Activated gamma-delta T cell treated with Interleukin-2 at 50 U/mL for 16 hours (primary cell): ENCODE measurements around the gene DMAP1.
A peak's percentile ranks its signal among the peaks of the same experiment; 100 is the strongest.
"Not testable (repeated sequence)": the region's sequence is repeated elsewhere in the genome, so short reads cannot be mapped to it uniquely, and the experiment has no call there.

Source experiments
- DNase-seq: peaks from one replicate; pipeline ENCODE4 v3.0.0-alpha.2; 2020

Gene DMAP1, protein sequence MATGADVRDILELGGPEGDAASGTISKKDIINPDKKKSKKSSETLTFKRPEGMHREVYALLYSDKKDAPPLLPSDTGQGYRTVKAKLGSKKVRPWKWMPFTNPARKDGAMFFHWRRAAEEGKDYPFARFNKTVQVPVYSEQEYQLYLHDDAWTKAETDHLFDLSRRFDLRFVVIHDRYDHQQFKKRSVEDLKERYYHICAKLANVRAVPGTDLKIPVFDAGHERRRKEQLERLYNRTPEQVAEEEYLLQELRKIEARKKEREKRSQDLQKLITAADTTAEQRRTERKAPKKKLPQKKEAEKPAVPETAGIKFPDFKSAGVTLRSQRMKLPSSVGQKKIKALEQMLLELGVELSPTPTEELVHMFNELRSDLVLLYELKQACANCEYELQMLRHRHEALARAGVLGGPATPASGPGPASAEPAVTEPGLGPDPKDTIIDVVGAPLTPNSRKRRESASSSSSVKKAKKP

DNA sequence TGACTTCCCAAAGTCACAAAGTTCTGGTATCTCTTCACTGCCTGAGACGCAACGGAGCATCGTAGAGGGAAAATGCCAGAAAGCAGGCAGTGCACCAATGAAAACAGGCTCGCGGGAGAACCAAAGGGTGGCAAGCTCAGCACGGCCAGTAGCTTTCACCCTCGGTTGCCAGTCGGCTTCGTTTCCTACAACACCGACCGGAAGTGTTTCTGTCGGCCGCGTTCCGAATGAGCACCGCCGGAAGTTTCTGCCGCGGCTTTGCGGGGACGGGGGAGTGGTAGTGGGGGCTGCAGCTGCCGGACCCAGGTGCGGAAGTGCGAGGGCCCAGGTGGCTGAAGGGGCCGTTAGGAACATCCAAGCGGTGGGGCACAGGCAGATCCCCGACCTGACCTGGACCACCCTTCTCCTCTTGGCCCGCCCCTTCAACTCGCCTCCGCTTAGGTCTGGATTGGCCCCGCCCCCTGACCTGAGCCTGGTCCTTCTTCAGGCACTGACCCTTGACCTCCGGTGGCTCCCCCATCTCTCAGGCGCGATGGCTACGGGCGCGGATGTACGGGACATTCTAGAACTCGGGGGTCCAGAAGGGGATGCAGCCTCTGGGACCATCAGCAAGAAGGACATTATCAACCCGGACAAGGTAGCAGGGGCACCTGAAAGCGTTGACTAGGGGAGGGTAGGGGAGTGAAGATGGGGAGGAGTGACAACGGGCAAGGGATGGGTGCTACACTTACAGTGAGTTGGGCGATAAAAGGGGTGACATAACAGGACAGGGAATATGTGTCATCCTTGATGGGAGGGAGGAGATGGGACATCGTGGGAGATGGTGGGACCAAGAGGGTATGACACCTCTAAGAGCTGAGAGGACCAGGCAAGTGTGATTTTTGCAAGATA, at the start of gene DMAP1:
Gene DMAP1 (plus strand): TSS at position 250 of the 891 bp plus-strand sequence. CDS start 283 bp downstream, at position 533.
- DNase-seq: peak; percentile 83

DNA sequence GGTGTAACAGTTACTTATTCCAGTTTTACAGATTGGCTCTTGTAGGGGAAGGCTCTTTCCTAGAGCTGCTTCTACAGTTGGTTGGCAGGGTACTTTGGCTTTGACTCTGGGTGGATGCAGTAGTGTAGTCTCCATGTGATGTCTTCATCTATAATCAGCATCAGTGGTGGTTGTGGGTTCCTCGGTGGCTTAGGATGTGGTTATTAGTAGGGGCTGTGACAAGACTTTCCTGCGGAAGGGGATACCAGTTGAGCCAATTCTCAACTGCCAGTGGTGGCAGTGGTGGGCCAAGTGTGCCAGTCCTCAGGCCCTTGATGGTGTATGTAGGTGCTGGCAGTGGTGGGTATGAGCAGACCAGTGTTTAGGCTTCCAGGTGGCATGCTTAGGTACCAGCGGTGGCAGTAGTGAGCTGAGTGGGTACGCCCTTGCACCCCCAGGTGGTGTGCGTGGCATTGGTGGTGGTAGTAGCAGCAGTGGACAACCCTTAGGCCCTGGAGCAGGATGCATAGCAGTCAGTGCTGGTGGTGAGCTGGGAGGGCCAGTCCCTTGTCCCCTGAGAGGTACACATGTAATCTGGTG, 44.7 kb upstream of the DMAP1 start:
- DNase-seq: no peak

DNA sequence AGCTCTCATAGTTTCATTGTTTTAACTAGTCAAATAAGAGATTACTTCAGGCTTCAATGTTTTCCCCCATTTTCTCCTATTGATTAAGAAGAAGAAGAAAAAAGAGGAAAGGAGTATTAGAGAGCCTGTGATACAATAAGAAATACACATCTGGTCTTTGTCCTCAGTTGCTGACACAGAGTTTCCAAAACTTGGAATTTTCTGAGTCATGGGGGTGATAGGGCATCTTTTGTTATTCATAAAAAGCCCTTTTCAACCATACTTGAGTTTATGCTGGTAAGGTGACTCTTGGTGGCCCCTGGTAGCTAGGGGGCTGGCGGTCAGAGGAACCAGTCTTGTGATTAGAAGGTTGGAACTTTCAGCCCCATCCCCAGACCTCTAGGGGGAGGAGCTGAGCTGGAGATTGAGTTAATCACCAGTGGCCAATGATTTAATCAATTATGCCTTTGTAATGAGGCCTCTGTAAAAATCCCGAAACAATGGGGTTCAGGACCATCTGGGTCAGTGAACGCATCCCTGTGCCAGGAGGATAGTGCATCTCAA, 42.9 kb upstream of the DMAP1 start:
- no peak for DNase-seq

DNA sequence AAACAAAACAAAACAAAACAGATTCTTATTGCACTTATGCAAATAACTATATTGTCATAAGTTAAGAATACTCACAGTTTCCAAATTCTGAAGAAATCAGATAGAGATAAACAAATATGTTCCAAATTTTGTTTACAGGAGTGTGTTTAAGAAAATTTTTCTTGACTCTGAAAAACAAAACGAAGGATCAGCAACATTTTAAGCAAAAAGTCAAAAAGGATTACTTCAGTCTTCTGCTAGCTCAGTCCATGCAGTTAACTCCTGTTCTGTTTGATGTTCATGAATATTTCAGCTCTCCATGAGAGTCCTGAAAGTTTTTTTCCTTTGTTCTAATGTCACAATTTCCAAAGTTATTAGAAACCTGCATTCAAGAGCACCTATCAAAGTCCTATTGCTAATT, 38.6 kb upstream of the DMAP1 start:
- no peak for DNase-seq

DNA sequence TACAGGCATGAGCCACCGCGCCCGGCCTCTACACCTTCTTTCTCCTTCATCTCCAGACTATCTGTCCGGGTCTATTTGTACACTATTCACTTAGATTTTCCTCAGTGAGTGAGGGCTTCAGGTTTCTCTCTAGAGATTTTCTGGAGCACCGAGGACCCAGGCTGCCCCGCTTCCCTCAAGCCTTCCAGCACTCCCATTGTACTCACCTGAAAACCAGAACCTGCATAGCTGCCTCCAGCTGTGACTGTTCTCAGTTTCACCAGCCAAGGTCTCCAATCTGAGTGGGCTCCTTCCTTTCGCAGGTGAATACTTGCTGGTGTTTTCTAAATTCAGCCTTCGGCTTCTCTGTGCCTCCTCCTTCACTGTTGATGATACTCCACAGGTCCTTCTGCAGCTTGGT, 12.9 kb upstream of the DMAP1 start:
- no peak for DNase-seq

DNA sequence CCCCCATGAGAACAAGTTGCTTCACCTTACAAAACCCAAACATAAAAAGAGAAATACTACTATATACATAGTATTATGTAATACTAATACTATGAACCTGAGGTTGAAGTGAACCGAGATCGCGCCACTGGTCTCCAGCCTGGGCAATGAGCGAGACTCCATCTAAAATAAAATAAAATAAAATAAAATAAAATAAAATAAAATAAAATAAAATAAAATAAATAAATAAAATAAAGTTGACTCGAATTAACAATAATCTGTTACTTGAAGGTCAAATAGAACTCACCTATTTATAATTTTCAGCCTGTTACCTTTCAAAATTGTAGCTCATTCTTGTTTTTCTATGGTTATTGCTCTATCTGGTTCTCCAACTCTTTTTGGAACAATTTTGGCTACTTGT, 6.7 kb upstream of the DMAP1 start:
- DNase-seq: not testable (repeated sequence)

DNA sequence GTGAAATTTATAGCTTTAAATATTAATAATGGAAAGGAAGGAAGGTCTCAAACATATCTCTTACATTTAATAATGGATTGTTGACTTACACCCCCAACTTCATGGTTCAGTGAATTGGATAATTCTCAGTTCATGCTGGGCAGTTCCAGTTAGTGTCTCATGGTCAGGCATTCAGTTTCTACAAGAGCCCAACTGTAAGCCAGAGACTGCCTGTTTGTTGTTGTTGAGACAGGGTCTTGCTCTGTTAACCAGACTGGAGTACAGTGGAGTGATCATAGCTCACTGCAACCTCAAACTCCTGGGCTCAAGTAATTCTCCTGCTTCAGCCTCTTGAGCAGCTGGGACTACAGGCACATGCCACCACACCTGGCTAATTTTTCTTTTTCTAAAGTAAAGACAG, 5.0 kb upstream of the DMAP1 start:
- DNase-seq: no peak

DNA sequence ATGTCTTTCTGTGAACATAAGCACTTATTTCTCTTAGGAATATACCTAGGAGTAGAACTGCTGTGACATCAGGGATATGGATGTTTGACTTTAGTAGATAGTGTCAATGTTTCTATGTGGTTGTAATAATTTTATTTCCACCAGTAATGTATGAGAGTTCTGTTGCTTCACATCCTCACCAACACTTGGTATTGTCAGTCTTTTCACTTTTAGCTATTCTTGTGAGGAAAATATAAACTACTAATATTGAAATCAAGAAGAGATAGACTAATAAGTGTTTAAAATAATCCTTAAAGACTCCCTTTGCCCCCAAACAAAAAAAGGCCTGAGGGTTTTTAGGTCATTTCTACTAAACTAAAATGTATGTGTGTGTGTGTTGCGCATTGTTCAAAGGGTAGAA, 2.7 kb upstream of the DMAP1 start:
- DNase-seq: no peak

DNA sequence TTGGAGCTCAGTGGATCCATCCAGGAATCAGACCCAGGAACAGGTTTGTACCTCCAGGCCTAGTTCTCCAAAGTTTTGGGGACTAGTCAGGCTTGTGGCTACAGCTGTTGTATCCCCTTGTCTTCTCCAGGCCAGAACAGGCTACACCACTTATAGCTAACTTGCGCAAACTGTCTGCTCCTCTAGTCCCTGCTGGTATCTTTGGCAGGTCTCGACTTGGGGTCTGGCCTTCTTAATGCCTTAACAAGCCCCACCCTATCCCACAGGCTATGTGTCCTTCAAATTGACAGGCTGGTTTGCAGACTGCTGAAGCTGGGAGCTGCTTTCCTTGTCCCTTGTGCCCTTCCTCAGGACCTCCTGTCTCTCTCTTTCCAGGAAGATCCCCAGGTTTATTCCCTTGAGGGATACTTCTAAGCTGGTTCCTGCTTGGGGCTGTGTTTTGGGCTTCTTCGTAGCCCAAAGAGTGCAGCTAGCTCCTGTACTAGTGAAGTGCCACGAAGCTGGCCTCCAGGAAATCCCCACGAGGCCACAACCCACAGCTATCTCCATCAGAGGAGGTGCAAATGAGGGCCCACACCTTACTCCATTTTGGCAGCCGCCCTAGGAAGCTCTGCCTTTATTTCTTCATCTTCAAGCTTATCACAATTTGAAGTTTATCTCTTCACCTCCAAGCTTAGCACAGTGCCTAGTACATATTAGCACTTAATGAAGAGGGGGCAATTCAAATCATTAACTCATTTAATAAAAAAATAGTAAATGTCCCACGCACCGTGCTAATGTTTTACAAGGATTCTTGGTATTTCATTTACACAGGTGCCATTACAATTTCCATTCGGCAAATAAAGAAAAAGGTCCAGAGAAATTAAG, 683 bp upstream of the DMAP1 start:
- no peak for DNase-seq

DNA sequence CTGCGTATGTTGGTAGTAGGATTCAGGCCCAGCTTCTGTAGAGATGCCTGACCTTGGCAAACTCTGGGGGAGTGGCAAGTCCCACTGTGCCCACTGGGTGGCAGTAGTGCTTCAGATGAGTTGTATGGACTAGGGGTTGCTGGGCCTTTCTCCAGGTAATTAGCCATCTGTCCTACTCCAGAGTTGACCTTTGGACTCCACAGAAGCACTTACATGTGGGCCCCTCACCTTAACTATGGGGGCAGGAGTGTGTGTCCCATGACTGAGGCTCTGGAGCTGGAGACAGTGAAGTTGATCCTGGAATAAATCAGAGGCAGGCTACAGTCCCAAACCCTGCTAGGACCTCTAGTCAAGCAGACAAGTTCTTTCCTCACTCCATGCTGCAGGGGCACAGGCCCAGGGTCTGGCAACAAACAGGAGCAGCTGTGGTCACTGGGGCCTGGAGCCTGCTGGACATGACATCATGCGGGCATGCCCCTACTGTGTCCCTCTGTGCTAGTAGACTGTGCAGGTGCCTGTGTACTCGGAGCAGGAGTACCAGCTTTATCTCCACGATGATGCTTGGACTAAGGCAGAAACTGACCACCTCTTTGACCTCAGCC, 4.6 kb downstream of the DMAP1 start:
- DNase-seq: peak; percentile 61

DNA sequence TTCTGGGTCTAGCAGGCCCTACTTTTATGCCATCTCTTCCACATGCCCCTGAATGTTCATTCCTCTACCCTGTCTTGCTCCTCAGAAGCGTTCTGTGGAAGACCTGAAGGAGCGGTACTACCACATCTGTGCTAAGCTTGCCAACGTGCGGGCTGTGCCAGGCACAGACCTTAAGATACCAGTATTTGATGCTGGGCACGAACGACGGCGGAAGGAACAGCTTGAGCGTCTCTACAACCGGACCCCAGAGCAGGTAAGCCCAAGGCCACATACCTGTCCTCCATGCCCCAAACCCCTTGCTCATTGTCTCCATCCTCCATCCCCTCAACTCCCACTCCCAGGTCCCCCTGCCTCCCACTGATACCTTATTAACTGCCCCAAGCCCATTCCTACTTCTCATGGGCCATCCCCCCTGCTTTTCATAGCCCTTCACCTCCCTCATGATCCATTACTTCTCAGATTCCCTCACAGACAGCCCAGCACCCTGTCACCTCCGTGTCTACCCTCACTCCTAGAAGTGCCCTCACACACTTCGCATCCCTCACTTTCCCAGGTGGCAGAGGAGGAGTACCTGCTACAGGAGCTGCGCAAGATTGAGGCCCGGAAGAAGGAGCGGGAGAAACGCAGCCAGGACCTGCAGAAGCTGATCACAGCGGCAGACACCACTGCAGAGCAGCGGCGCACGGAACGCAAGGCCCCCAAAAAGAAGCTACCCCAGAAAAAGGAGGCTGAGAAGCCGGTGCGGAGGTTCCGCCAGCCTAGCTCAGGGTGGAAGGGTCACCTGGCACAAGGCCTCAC, 5.4 kb downstream of the DMAP1 start:
- DNase-seq: no peak

DNA sequence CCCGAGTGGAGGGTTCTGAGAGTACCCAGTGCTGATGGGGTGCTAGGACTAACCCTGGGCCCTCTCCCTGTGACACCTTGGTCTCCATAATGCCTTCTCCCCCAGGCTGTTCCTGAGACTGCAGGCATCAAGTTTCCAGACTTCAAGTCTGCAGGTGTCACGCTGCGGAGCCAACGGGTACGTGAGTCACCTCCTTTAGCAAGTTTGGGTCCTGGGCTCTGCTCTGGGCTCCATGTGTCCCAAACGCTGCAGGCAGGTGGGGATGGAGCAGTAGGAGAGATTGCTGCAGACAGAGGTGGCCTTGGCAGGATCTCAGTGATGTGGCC, 6.0 kb downstream of the DMAP1 start:
- DNase-seq: no peak

DNA sequence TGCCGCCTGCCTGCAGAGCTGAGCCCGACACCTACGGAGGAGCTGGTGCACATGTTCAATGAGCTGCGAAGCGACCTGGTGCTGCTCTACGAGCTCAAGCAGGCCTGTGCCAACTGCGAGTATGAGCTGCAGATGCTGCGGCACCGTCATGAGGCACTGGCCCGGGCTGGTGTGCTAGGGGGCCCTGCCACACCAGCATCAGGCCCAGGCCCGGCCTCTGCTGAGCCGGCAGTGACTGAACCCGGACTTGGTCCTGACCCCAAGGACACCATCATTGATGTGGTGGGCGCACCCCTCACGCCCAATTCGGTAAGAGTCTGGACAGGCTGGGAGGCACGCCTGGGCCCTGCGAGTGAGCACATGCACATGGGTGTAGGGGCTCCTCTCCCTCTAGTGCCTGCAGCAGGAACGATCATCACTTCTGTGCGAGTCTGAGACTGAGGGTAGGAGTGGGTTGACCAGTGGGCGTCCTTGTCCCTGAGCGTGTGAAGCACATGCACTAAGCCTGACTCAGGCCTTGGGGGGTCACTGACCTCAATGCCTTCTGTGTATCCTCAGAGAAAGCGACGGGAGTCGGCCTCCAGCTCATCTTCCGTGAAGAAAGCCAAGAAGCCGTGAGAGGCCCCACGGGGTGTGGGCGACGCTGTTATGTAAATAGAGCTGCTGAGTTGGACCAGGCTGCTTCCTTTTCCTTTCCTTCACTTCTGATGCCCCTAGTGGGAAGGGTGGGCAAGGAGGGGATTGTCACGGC, 6.9 kb downstream of the DMAP1 start:
- no peak for DNase-seq

DNA sequence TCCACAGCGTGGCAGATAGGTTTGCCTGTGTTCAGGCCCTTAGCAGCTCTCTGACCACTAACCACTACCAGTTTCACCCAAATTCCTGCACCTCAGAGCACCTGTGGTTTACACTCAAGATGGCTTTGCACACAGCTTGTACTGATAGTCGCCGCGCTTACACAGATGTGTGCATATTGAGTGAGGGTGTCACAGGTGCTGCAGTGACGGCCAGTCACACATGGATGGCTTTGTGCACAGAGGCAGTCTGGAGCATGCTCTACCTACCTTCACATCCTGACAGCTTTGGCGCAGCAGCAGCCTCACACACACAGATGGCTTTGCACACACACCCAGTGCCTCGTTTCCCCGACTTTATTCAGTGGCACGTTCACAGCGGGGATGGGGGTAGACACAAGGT, 7.5 kb downstream of the DMAP1 start:
- no peak for DNase-seq

DNA sequence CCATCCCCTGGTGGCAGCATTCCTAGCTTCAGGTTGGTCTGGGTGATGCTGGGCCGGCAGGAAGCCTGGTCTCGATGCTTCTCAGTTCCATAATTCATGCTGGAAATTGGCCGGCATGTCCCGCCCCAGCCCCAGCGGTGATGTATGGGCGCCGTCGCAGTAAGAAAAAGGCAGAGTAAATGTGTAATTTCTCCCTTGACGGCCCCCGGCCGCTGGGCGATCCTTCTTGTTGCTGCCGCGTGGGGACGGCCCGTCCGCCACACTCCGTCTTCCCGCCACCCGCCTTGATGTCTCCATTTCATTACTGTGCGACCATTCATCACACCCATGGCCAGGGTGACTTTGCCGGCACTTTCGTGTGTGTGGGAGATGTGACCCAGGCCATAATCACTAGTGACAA, 8.5 kb downstream of the DMAP1 start:
- no peak for DNase-seq

DNA sequence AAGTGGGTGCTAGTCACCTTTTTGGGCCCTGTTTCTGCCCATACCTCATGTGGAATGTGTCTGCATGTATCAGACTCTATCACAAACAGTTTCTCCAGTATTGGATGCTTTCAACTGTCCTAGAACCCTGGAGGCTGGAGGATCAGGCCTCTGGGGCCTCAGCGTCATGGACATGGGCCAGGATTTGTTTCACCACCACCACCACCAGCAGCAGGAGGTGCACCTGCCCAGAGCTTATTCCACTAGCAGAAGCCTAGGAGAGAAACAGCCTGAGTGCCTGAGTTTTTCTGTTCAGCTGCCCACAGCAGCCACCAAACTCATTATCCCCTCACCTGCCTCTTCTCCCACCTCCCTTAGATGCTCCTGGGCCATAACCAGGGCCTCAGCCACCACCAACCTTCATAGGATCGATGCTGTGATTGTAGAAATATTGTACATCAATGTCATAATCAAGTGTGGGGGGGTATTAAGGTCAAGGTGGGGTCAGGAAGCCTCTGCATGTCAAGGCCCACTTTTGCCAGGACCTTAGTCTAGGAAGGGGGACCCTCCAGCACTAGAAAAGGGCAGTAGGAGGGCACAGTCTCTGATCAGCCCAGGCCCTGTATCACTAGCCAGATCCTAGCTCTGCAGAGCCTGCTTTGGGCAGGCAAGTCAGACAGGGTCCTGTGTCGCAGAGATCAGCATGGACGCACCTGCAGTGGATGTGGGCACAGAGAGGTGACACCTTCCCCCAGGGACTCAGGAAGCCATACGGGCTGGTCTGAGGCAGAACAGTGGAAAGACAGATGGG, 9.3 kb downstream of the DMAP1 start:
- no peak for DNase-seq

DNA sequence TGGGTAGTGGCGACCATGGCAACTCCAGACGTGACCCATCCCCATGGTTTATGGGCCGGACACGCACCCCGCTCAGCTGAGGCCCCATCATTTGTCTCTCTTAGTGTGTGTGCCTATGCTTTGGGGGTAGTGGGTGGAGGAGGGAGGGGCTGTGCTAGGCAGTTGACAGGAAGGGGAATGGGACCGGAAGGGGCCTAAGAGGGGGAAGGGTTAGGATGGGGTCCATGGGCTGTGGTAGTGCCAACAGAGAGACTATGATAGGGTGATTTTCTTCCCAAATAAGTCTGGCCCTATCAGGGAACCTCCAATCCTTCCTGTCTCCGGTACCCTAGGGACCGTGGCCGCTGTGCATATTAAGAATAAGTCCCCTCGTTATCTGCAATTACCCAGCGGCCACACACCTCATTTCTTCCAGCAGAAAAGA, 9.9 kb downstream of the DMAP1 start:
- no peak for DNase-seq

DNA sequence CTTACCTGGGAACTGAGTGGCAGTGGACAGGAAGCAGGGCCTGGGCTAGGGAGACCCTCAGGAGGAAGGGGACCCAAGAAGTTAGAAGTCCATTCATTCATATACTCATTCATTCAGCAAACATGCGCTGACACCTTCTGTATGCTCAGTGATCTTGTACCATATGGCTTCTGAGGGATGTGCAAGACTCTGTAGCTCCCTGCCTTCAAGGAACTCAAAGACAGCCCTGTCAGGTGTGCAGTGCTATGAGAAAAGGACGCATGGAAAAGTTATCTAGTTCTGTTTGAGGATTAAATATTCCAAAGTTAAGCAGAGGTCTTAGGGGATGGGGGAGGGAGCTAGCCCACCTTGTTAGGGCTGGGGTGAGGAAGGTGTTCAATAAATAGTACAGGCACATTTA, 12.5 kb downstream of the DMAP1 start:
- DNase-seq: no peak

DNA sequence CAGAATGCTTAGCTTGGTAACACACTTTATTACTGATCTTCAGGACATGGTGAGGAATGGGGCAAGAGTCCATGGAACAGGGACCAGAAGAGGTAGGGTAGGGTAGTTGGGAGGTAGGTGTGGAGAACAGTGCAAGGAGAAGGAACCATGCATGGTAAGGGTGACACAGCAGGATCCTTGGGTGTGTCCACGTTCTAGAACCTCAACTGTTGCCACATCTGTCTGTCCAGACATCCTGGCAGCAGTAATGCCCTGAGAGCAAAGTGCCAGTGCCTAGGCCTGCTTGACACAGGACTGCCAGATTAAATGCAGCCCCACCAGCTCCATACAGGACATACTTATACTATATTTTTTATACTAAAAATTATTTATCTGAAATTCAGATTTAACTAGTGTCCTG, 13.9 kb downstream of the DMAP1 start:
- DNase-seq: no peak

DNA sequence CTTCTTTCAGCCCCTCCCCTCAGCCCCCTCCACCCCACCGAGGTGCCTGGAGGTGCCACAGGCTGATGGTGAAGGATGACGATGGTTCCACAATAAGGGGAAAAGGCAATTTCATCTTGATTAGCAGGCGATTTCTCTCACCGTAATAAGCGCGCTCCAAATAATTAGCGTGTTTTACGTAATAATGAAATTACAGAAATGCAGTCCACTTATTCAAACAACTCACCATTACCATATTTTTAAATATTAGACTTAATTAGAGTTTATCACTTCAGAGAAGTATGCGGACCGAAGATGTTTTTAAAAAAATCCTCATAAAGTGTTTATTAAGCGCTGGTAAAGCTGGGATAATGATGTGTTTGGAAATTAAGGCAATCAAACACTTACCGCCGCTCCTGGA, 14.9 kb downstream of the DMAP1 start:
- DNase-seq: no peak
